K562 (cell line): ENCODE data around the gene ABI3BP. TPM values are rescaled to one million over a fixed set of nuclear protein-coding genes. Genes with fewer than 3 reads are reported as not detected.

Experiments used
- ATAC-seq: fragments of 200-7000 bp; cut with Tn5 transposase; 3 replicates; pipeline ENCODE4 v1.9.1; 2020; ENCODE audit warnings: moderate library complexity
- BruUV-seq: library from RNA; stranded (reverse); fragments of 400-500 nt; replicated peaks from 2 replicates; lab custom pipeline; 2021; lab: Mats Ljungman, UMichigan
- CTCF ChIA-PET: fragments of 300-600 bp; formaldehyde crosslinking; extraction: SDS; loops from one replicate; lab custom pipeline; 2021; ENCODE audit warnings: low intra/inter-chr PET ratio; lab: Yijun Ruan, JAX
- POLR2A ChIA-PET: fragments of 300-600, 350-650 bp; sonication (Branson Sonifier 250); formaldehyde crosslinking; extraction: SDS; loops from one replicate; lab custom pipeline; 2021; ENCODE audit warnings: antibody characterized with exemption, inconsistent platforms; lab: Yijun Ruan, JAX
- DNase-seq, 4 experiments: peaks; one replicate each; pipeline versions ENCODE4 v3.0.0 to v3.0.0-alpha.2; 2011 to 2018; ENCODE audit warnings: low spot score in 3 of 4, mixed read lengths in 3 of 4; ENCODE audit errors: extremely low read depth in 1 of 4
- FAIRE-seq: peaks from 2 replicates; lab custom pipeline; 2011; peaks lifted over from hg19 to GRCh38; lab: Jason Lieb, UNC
- H2AFZ ChIP-seq: 2 replicates; pipeline ENCODE4 v1.6.0; 2011; ENCODE audit warnings: low read depth, low read length, control low read depth, inconsistent platforms
- H3K27ac ChIP-seq: fragments of 200-600 bp; 3 replicates; pipeline ENCODE4 v1.8.0; 2011; ENCODE audit warnings: low read depth, mild to moderate bottlenecking, control low read depth, inconsistent platforms, low read length, moderate library complexity, mixed read lengths; ENCODE audit errors: extremely low read depth
- H3K27me3 ChIP-seq, 2 experiments: fragments of 300-600 bp in 1 of 2; 2 replicates in 1 of 2; 3 replicates in 1 of 2; pipeline versions ENCODE4 v1.6.0 to v1.8.0; 2011; ENCODE audit warnings: inconsistent platforms in 2 of 2, low read length in 2 of 2, mild to moderate bottlenecking in 1 of 2, mixed read lengths in 1 of 2, moderate library complexity in 1 of 2; ENCODE audit not compliant: control insufficient read depth in 2 of 2, insufficient read depth in 2 of 2
- H3K36me3 ChIP-seq: fragments of 300-600 bp; 3 replicates; pipeline ENCODE4 v1.8.0; 2011; ENCODE audit warnings: mild to moderate bottlenecking, low read length, inconsistent platforms; ENCODE audit not compliant: control insufficient read depth, insufficient read depth
- H3K4me1 ChIP-seq, 2 experiments: fragments of 200-600 bp in 1 of 2; replicated peaks in 1 of 2; 2 replicates in 1 of 2; 3 replicates in 1 of 2; pipeline versions ENCODE4 v1.5.1 to v1.8.0; 2011; ENCODE audit warnings: inconsistent platforms in 2 of 2, low read length in 2 of 2, mild to moderate bottlenecking in 1 of 2, mixed read lengths in 1 of 2, moderate library complexity in 1 of 2; ENCODE audit not compliant: control insufficient read depth in 2 of 2, insufficient read depth in 2 of 2
- H3K4me2 ChIP-seq: 2 replicates; pipeline ENCODE4 v1.6.1; 2011; ENCODE audit warnings: low read length, control low read depth, inconsistent platforms, mixed read lengths; ENCODE audit not compliant: insufficient read depth
- H3K4me3 ChIP-seq: fragments of 200-600 bp; sonication (generic), shearing (Covaris generic); 2 replicates; pipeline ENCODE4 v1.5.1; 2016; ENCODE audit warnings: control low read depth, inconsistent platforms
- H3K79me2 ChIP-seq: fragments of 200-600 bp; 3 replicates; pipeline ENCODE4 v1.8.0; 2011; ENCODE audit warnings: low read length, inconsistent platforms; ENCODE audit not compliant: control insufficient read depth, insufficient read depth
- H3K9ac ChIP-seq, 2 experiments: 2 replicates each; pipeline versions ENCODE4 v1.6.0 to v1.6.1; 2011; ENCODE audit warnings: low read depth in 2 of 2, low read length in 2 of 2, control low read depth in 1 of 2, inconsistent platforms in 1 of 2, mild to moderate bottlenecking in 1 of 2, mixed read lengths in 1 of 2; ENCODE audit not compliant: insufficient read depth in 1 of 2
- H3K9me1 ChIP-seq: one replicate; pipeline ENCODE4 v1.6.0; 2011; ENCODE audit warnings: inconsistent platforms, mild to moderate bottlenecking, low read length, moderate library complexity; ENCODE audit not compliant: control insufficient read depth, insufficient read depth
- H3K9me3 ChIP-seq: replicated peaks from 2 replicates; pipeline ENCODE4 v1.5.1; 2011; ENCODE audit warnings: low read depth, low read length, inconsistent platforms; ENCODE audit not compliant: control insufficient read depth, insufficient read depth
- H4K20me1 ChIP-seq: replicated peaks from 2 replicates; pipeline ENCODE4 v1.6.1; 2011; ENCODE audit warnings: low read length, inconsistent platforms, mixed read lengths; ENCODE audit not compliant: control insufficient read depth, insufficient read depth
- ZNF444 ChIP-seq: fragments of 250-450 bp; sonication (Bioruptor Pico); IDR thresholded peaks from 2 replicates; pipeline ENCODE4 v1.4.0; 2020; ENCODE audit warnings: mild to moderate bottlenecking, moderate library complexity
- WGBS: fragments of 100-300 bp; shearing (Covaris generic); methylation state at CpG from one replicate; pipeline ENCODE4 v1.1.6; 2016; ENCODE audit warnings: low coverage, mixed read lengths; ENCODE audit not compliant: insufficient coverage; ENCODE audit errors: missing lambda C conversion rate; 5-methylcytosine and 5-hydroxymethylcytosine counted together
- in situ Hi-C: fragments of 300-500 bp; cut with MboI; formaldehyde crosslinking; loops from 4 replicates; pipeline ENCODE4 v1.15.0; 2018; ENCODE audit warnings: inconsistent platforms, mixed read lengths
- intact Hi-C: fragments of 100-400 bp; cut with micrococcal nuclease; formaldehyde crosslinking; loops from 2 replicates; pipeline ENCODE4 v1.14.2; 2022
- polyA plus RNA-seq, 8 experiments: library from polyadenylated mRNA; depleted of rRNA in 4 of 8; stranded (reverse) in 5 of 8; unstranded in 3 of 8; fragments of >200 nt; fragmentation: Nextera tagmentation in 2 of 8; fragmentation: Illumina TruSeq in 1 of 8; extraction: Ambion mirVana in 2 of 8; extraction: Trizol in 1 of 8; gene quantifications; 2 replicates each; pipeline versions ENCODE4 v1.2.1 to v1.2.3, GENCODE V29; 2011 to 2014; ENCODE audit warnings: inconsistent platforms in 1 of 8, missing spikeins in 1 of 8
- total RNA-seq, 7 experiments: library from RNA; depleted of rRNA in 6 of 7; stranded (reverse); fragments of >200 nt in 6 of 7; fragmentation: Illumina TruSeq in 2 of 7; extraction: Trizol in 2 of 7; gene quantifications; 2 replicates each; pipeline versions ENCODE4 v1.2.1 to v1.2.3, GENCODE V29; 2011 to 2021; ENCODE audit warnings: low replicate concordance in 1 of 7
- TF ChIP-seq, protein P1 (sequence below): IDR thresholded peaks from 2 replicates; pipeline ENCODE4 v1.6.1; 2011; ENCODE audit warnings: borderline replicate concordance, low read depth, mild to moderate bottlenecking, moderate library complexity, low read length; ENCODE audit not compliant: insufficient read depth, poor library complexity, severe bottlenecking

Gene ABI3BP
- total and polyA plus RNA-seq, 9 of the 15 experiments (the other 6 are each of a cell fraction or from before 2014, with no cell fraction given): 0.01 to 0.24 (median 0.06) TPM; not detected in 5

DNA sequence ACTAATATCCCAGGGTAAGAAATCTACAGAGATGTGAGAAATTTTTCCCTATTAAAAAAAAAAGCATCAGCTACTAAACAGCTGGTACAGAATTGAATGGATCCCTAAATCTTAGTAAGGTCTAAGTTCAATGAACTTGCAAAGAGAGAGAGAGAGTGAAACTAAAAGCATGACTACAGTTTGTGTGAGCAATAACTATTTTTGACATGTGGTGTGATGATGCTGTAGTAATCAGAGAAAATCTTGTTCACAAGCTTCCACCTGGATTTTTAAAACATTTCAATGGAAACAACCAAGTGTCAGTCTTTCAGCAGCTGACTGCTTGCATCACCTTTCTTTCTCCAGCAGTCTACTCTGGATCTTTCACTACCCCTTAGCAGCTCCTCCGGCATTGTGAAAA is 45.2 kb upstream of the ABI3BP start (continued):
- TF ChIP-seq, protein P1, sequence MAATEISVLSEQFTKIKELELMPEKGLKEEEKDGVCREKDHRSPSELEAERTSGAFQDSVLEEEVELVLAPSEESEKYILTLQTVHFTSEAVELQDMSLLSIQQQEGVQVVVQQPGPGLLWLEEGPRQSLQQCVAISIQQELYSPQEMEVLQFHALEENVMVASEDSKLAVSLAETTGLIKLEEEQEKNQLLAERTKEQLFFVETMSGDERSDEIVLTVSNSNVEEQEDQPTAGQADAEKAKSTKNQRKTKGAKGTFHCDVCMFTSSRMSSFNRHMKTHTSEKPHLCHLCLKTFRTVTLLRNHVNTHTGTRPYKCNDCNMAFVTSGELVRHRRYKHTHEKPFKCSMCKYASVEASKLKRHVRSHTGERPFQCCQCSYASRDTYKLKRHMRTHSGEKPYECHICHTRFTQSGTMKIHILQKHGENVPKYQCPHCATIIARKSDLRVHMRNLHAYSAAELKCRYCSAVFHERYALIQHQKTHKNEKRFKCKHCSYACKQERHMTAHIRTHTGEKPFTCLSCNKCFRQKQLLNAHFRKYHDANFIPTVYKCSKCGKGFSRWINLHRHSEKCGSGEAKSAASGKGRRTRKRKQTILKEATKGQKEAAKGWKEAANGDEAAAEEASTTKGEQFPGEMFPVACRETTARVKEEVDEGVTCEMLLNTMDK: no peak

DNA sequence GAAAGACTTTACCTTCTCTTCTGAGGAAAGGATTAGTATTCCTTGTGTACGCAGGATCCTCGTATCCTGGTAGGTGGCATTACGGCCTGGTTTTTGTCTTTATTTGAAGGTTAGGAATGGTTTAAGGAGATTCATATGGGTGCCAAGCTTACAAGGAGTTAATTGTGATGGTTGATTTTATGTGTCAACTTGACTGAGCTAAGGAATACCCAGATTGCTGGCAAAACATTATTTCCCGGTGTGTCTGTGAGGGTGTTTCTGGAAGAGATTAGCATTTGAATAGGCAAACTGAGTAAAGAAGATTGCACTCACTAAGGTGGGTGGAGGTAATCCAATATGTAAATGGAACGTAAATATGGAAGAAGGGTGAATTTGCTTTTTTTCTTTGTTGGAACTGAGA is 44.4 kb upstream of the ABI3BP start:
- intact Hi-C loops: no loop called here
- WGBS: 17% methylated on average over 5 of the region's 5 CpGs
- Histone ChIP-seq H3K27ac (no peak overlapping the region), H3K4me2 (no peak overlapping the region), H3K9me1 (no peaks in the 10 kb centered on the region), H4K20me1 (no peaks in the 10 kb centered on the region), H3K4me1 (no peaks in the 10 kb centered on the region), H3K4me3 (no peak overlapping the region), H3K79me2 (no peaks in the 10 kb centered on the region), H3K27me3 (no peaks in the 10 kb centered on the region)
- ChIA-PET POLR2A (no interaction called here), CTCF (no interaction called here)
- no peak for FAIRE-seq
- no peak for DNase-seq
- ATAC-seq: no peak
- in situ Hi-C loops: no loop called here
- no TSS peak for BruUV-seq
- no peak for TF ChIP-seq ZNF444 (CRISPR knock-in tag)
- TF ChIP-seq, all 486 proteins: peak for 0
- Histone ChIP-seq H3K9me3 (no peaks in the 10 kb centered on the region), H3K9ac (no peak overlapping the region), H2AFZ (no peak overlapping the region), H3K36me3 (no peaks in the 10 kb centered on the region)
